Stimulated activated CD8-positive, alpha-beta memory T cell treated with anti-CD3 and anti-CD28 coated beads, Interleukin-4, amount 100 ng/mL, for 48 hours (primary cell): ENCODE data around the gene ADAT1.
"Not testable (repeated sequence)": the region's sequence is repeated elsewhere in the genome, so short reads cannot be mapped to it uniquely, and the experiment has no call there.

Experiments
- DNase-seq: peaks from one replicate; pipeline ENCODE4 v3.0.0-alpha.2; 2020

Gene ADAT1

DNA sequence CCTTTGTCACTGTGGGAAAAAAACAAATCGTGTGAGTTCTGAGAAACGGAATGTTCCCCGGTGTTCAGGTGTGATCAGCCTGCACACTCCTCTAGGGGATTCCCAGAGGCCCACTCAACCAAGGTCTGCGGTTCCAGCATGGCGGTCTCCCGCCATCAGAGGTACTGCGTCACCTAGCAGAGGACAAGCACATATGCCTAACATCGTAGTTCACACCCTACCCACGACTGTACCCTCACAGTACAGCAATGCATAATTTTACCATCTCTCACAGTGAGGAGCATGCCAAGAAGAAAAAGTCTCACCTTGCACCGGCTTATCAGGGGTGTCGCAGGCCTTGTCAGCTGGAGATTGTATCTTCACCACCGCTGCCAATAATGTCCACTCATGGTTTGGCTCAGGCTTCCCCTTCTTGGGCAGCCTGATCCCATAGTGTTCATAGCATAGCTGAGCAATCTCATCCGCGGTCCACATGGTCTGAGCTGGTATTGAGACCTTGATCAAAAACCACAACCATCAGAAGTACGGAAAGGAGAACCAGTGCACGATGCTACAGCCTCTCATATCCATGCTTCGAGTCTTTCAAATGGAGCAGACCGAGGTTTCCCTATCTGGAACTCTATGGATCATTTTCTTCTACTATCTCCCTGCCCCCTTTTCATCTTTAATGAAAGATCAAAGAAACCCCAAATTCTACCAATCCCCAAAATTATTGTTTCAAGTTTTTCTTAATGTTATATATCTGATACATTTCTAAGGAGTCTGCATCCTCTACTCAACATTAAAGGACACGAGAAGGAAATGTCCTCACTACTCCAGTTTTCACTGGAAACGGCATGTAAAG lies 2.5 kb downstream of the ADAT1 start:
- peak; percentile 39 for DNase-seq

DNA sequence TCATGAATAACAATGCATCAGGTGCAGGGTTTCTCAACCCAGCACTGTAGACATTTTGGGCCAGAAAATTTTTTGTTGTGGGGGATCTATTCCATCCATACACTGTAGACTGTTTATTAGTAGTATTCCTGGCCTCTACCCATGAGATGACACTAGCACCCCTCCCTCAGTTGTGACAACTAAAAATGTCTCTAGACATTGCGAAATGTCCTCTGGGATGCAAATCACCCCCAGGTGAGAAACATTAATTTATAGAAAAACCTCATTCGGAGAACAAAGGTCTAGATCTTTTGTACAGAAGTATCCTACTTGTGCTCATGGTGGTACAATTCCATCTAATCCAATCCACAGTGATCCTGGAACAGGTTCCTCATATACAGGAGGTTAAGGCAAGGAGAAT lies 4.3 kb downstream of the ADAT1 start:
- DNase-seq, result no peak

DNA sequence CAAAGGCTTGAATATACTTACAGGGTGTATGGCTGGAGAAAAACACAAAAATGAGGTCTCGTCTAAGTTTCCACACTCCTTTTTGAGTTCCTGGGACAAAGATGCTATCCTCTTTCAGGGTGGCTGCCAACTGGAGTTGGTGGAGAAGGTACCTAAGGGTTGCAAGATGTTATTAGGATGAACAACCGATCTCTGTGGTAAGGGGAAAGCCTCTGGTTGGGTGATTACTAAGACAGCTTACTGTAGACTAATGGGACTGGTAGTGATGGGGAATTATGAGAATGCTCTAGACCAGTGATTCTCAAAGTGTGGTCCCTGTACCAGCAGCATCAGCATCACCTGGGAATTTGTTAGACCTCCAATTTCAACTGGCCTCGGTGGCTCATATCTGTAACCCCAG lies 6.0 kb downstream of the ADAT1 start:
- DNase-seq, result no peak

DNA sequence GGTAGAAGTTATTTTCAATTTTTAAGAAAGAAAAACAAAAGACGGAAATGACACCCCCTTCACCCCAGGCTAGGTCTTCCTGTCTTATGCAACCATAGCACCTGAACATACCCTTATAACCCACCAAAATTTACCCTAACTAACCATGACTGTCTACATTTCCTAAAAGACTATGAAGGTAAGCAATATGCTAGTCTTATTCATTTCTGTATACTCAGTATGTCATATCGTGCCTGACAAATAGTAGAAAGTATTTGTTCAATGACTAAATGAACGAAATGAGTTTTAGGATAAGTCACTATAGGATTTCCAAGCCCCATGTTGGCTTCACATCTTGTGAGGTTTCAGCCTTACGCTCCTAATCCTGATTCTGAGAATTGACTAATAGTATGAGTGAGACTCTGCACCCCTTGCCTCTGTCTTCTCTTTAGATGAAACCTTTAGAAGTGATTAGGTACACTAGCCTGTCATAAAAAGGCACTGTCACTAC lies 6.5 kb downstream of the ADAT1 start:
- DNase-seq, result no peak

DNA sequence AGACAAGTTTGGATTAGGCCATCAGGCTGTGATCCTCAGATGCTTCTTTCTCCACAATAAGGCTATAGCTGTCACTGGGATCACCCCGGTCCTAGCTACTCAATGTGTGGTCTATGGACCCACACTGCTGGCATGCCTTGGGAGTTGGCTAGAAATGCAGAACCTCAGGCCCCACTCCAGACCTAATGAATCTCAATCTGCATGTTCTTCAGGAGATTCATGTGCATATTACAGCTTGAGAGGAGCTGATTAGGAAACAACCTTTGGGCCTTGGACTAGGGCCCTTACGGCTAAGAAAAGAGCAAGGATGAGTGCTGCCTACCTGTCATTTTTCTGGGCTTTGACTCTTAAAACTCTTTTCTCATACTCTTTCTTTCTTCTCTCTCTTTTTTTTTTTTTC lies 7.5 kb downstream of the ADAT1 start:
- no peak for DNase-seq

DNA sequence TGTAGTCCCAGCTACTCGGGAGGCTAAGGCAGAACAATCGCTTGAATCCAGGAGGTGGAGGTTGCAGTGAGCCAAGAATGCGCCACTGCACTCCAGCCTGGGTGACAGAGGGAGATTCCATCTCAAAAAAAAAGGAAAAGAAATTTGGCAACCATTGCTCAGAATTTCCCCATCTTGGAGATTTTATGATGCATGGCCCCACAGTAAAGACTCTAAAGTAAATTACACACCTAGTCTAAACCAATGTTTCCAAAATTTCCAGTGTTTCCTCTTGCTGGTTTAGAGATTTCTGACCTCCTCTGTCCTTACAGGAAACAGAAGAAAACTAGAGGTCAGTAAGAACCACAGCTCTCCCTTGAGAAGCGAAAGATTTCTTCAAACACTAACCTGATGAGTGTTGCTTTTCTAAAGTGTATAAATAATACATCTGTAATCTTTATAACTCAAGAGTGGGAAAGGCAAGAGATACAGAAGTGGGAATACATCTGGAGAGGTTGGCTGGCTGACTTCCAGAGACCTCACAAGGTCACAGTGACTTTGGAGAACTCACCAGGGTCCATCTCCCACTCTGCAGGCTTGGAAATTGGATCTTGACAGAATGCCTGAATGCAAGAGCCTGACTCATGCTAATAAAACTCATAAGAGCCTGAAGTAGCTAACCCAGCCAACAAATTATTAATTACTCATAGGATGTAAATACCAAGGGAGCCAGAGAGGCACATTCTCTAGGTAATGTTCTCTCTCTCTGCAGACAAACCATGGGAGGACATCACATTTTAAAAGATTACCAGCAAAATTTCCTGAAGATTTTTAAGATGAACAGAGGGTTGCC lies 8.8 kb downstream of the ADAT1 start:
- DNase-seq, result no peak

DNA sequence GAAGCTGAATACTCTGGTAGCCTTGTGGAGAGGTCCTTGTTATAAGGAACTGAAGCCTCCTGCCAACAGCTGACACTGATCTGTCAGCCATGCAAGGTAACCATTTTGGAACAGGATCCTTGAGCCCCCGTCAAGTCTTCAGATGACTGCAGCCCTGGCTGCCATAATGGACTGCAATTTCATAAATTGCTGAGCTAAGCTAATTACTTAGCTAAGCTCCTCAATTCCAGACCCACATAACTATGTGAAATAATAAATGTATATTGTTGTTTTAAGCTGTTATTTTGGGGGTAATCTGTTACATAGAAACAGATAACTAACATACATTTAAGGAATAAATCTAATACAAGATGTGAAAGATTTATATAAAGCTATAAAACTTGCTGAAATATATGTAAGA lies 16.6 kb downstream of the ADAT1 start:
- no peak for DNase-seq

DNA sequence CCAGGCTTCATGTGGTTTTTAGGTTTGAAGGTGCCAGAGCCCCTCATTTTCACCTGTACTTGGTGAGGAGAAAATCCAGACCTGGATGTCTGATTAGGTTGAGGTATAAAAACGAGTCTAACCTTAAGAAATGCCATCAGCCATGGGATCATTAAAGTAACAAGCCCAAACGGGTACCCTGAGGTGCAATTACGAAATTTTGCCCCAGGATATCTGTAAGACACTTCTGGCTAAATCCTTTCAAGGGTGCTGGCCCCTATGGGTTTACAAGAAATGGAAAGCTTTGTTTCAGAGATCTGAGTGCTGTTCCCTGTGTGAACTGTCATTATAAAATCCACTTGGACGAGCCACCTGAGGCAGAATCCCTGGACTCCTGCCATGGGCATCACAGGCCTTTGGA lies 19.8 kb downstream of the ADAT1 start:
- no peak for DNase-seq

DNA sequence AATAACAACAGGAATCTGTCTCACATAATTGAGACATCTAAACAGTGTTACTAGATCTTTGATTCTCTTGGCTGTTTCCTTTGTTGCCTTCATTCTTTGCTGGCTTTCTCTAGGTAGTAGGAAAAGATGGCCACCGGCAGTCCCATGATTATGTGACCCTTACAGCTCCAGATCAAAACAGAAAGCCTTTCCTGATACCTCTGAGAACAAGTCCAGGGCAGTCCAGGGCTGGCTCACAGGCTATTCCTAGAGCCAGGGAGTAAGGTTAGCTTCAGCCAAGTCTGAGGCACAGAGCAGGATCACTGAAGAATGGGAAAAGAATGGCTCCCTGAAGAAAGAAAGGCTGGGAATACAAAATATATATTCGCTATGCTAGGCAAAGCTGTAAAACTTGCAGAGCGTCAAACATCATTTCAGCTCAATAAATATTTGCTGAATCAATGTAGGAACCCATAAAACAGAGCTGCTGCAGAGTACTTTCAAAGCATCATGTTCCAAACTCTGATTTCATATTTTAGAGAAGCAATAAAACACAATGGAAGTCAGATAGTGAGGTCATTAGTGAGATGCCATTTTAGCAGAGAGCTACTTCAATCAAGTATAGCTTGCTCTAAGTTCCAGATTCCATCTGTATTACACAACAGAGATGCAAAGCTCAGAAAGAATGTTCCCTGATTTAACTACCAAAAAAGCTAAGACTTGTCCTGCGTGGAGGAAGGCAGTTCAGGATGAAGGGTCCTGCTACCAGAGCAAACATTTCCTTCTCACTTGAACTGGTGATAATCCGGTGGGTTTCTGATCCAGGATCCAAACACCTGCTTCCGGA lies 23.4 kb downstream of the ADAT1 start:
- no peak for DNase-seq

DNA sequence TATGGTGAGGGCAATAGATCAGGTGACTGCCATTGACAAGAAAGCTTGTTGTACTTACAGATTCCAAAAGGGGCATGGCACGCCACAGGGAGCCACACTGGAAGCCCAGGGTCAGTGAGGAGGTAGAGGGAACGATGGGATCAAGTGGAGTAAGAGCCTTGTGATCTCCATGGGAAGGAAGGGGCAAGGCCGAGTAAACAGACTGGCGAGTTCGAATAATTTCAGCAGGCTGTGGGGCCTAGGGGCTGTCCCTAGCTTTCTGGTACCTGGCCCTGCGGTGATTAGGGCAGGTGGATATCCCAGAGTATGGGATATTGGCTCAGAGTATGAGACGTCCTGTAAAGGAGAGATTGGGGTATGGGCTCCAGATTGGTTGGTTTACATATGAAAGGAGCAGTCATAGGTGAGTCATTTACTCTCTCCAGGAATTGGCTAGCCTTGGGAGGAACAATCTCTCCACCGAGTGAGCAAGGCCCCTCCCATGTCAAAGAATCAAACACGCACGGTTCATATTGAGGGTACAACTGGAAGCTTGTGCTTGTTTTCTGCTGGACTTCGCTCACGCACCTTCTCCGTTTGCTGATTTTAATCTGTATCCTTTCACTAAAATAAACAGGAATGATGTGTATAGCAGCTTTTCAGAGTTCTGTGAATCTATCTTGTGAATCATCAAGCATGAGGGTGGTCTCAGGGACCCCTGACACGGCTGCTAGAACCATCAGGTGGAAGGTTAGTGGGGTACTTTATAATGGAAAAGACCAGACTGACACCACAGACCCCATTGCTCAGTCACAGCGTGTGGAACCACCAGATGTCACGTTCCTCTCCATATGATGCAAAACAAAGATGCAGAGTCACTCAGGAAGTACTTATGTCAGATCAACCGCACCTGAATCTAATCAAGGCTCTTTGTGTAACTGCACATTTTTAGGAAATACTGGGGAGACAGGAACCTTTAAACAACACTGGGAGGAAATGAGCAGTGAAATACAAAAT lies 29.0 kb downstream of the ADAT1 start:
- DNase-seq, result no peak

DNA sequence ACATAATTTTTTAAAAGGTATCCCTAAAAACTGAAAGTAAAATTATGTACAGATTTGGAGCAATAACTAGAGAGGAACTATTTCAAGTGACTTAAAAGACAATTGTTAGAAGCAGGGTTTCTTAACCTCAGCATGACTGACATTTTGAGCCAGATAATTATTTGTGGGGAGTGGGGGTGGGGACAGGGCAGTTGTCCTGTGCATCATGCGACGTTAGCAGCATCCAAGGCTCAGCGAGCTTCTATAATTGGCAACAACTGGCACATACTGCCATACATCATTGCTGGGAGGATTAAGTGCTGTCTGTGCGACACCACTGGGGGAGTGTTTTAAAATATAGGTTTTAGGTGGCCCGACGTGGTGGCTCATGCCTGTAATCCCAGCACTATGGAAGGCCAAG lies 29.8 kb downstream of the ADAT1 start:
- DNase-seq, result no peak

DNA sequence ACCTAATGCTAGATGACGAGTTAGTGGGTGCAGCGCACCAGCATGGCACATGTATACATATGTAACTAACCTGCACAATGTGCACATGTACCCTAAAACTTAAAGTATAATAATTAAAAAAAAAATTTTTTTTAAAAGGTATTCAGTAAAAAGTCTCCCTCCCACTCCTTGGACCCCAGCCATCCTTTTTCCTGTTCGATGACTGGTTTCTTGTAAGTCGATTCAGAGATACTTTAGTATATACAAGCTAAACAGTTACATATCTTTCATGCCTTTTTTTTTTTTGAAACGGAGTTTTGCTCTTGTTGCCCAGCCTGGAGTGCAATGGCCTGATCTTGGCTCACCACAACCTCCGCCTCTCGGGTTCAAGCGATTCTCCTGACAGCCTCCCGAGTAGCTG lies 31.2 kb downstream of the ADAT1 start:
- not testable (repeated sequence) for DNase-seq

DNA sequence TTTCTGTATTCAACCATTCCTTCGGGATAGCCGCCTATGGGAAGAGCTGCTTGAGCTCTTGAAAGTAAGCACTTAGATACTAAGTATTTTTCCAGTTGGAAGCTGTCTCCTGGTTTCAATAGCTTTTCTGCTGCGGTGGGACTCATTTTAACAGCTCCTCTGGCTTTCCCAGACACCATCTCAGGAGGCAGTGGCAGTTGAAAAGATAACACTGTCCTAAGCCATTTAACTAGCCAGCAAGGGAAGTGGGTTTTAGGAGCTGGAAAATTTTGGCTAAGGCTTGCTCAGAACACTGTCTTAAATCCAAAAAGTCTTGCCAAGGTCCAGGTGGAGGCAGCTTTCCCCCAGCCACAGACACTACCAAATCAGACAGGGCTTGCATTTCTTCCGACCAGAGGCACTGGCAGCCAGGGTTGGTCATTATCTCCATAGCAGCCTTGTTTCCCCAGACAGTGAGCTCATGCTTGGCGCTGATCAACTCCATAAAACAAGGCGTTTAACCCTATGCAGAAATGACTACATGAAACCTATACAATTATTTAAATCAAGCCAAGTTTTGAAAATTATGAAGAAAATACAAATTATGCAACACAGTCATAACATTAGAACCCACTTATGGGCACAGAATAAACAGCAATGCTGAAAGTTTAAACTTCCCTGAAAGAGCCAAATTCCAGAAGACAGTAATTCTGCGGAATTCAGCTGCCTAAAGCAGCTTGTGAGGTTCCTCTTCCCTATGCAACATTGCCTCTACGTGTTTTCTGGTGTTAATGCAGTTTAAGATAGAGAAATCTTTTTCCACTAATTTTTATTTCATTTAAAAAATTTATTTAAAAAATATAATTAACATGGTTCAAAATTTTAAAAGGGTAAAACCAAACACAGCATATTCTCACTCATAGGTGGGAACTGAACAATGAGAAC lies 31.9 kb downstream of the ADAT1 start:
- no peak for DNase-seq

DNA sequence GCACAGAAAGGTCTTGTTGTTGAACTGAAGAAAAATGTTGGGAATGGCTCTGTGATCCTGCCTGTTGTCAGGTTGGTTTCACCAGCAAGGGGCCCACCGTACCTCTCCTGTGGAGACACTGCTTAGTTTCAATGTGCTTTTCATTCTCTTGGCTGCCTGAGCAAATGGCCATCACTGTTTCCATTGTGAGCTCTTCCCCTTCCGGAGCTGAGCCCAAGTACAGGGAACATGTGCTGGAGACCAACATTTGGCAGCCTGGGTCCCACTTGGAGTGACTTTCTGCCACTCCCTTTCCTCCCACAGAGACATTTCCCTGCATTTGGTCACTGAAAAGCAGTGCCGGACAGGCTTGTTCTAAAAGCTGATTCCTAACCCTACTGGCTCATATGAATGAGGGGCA lies 33.8 kb downstream of the ADAT1 start:
- no peak for DNase-seq

DNA sequence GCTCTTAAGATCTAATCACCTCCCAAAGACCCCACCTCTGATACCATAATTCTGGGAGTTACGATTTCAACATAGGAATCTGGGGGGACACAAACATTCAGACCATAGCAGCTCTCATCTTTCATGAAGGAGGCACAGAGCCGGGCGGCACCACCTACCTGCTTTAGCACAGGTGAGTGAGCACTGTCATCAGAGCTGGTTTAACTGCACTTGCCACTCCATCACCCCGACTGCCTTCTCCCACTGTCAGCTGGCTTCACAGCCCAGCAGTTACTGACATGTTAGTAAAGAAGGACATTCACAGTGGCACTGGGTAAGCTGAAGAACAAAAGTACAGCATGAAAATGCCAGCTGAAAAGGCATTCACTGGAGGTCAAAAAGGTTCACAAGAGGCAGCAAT lies 34.4 kb downstream of the ADAT1 start:
- no peak for DNase-seq

DNA sequence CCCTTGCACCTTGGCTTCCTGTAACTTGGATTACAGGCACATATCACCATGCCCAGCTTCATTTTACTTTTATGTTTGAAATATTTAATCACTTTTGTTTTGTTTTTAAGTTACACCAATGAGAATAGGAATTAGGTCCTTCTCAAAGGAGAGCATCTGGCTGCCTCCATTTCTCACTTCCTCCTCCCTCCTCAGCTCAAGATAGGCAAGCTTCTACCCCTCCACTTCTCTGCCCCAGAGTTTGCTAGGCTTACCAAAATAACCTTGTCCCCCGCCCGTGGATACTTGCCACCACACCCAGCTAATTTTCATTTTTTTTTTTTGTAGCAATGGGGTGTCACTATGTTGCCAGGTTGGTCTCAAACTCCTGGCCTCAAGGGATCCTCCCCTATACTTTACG lies 39.0 kb downstream of the ADAT1 start:
- no peak for DNase-seq

DNA sequence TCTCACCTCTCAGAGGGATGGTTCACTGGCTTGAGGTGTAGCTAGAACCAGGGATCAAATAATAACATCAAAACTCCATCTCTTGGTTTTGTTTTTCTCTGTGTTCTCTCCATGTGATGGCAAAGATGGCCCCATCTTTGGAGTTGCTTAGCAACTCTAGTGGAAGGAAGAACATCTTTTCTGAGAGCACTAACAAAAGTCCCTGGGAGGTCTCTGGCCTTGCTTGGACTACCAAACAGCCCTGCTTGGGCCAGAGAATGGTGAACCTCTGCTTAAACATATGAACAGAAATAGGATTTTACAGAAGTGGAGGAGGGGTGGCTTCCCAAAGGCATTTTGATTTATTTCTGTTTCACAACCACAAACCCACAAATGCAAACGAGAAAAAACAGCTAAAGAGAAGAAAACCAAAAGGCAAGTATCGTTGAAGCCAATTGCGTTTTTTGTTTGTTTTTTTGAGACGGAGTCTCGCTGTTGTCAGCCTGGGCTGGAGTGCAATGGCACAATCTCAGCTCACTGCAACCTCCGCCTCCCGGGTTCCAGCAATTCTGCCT lies 43.7 kb downstream of the ADAT1 start:
- DNase-seq, result no peak

DNA sequence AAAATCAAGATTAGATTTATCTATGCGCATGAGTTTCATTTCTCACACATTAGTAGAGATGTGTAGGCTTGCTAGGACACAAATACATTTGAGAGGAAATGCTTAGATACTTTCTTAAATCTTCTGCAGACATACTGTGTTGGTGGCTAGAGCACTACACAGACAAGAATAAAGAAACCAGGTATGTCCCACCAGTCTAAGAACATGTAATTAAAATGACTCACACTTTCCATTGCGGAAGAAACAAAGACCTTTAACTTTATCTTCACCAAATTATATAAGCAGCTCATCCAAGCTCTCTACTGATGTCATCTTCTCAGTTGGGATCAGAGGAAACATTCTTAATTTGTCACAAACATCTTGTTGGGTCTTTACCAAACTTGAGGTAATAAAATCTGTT lies 44.4 kb downstream of the ADAT1 start:
- no peak for DNase-seq

DNA sequence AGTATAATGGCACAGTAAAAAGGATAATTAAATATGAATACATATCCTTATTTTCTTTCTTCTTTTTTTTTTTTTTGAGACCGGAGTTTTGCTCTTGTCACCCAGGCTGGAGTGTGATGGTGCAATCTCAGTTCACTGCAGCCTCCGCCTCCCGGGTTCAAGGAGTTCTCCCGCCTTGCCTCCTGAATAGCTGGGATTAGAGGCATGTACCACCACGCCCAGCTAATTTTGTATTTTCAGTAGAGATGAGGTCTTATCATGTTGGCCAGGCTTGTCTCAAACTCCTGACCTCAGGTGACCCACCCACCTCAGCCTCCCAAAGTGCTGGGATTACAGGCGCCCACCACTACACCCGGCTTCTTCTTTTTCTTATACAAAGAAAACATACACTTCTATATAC lies 44.9 kb downstream of the ADAT1 start:
- no peak for DNase-seq

DNA sequence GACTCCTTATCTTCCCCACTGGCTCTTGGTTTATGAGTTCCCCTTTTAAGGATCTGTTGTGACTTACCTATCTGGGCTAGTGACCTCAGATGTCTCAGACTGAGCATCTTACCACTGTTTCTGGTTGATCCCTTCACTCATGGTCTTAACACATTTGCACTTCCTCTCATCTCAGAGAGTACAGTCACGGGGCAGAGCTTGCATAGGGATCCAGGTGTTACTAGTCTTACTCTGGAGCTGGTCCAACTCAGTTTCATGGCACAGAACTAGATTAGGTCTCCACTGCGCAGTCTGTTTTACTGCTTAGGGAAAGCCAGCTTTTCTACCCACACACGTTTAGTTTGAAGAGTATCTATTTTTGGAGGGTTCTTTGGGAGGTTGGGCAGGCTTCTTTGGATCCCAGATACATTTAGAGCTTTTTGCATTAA lies 46.7 kb downstream of the ADAT1 start:
- no peak for DNase-seq
